ENCODE measurements around the gene RANBP9.

RANBP9 gene

GRCh38 chr6:13574149-13574570 lies 137.5 kb downstream of the RANBP9 start:
- Histone ChIP-seq H3K4me1 (ENCODE audit: control insufficient read depth in 2 of 2, insufficient read depth in 2 of 2, low read length in 2 of 2) (peaks cover 10 to 15% of the 10 kb centered on the region in 2 donors), H3K4me3 (ENCODE audit: low read length in 2 of 2) (peak overlapping the region; percentile 81 to 91), H3K9ac (ENCODE audit: low read depth in 1 of 2, low read length in 2 of 2) (peak overlapping the region; percentile 97 to 99), H3K9me3 (ENCODE audit: control insufficient read depth in 2 of 2, low read length in 2 of 2) (no peaks in the 10 kb centered on the region), H3K27ac (ENCODE audit: low read depth in 2 of 2, low read length in 2 of 2) (peak overlapping the region; percentile 99 to 100), H3K36me3 (ENCODE audit: control insufficient read depth in 2 of 2, insufficient read depth in 2 of 2, low read length in 2 of 2) (no peaks in the 10 kb centered on the region), H3K27me3 (ENCODE audit: control insufficient read depth in 2 of 2, insufficient read depth in 2 of 2, low read length in 2 of 2) (no peaks in the 10 kb centered on the region)

- peak overlapping the region; percentile 90 to 99 for H3K9ac ChIP-seq (ENCODE audit: low read depth in 1 of 2, low read length in 2 of 2)
- H3K27ac ChIP-seq (ENCODE audit: low read depth in 2 of 2, low read length in 2 of 2) = peak overlapping the region; percentile 99 to 100
- H3K36me3 ChIP-seq (ENCODE audit: control insufficient read depth in 2 of 2, insufficient read depth in 2 of 2, low read length in 2 of 2) = no peaks in the 10 kb centered on the region
- no peaks in the 10 kb centered on the region for H3K9me3 ChIP-seq (ENCODE audit: control insufficient read depth in 2 of 2, low read length in 2 of 2)
- H3K27me3 ChIP-seq (ENCODE audit: control insufficient read depth in 2 of 2, insufficient read depth in 2 of 2, low read length in 2 of 2) = no peaks in the 10 kb centered on the region
- peaks cover 10 to 15% of the 10 kb centered on the region in 2 donors for H3K4me1 ChIP-seq (ENCODE audit: control insufficient read depth in 2 of 2, insufficient read depth in 2 of 2, low read length in 2 of 2)
- H3K4me3 ChIP-seq (ENCODE audit: low read length in 2 of 2) = peak overlapping the region; percentile 81 to 91
Observed at GRCh38 chr6:13573669-13574110, 137.9 kb downstream of the RANBP9 start.

DNA sequence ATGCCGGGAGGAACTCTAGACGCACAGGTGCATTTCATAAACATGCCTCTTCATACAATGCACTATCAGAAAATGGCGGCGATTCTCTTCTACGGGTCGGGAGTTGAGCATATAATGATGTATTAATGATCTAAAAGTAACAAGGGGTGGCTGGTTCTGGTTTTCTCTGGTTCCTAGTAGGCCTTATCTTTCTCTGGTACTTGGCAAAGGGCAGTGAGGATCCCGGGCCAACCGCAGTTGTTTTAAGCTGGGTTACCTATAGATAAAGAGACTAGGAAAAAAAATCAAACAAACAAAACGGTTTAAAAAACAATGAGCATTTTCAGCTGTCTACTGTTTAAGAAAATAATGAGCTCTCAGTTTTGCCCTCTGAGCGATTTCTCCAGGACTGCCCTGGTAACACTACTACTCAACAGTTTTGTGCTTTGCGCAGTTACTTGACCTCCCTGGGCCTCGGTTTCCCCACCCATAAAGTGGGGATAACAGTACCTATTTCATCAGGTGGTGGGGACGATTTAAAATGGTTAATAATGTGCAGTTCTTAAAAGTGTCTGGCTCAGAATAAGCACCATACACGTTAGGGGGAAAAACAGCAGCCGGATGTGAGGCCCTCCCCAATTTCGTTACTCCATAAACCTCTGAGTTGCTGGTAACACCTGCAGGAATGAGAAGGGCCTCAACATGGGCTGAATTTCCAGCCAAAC lies 138.5 kb downstream of the RANBP9 start:
- H3K27ac ChIP-seq (ENCODE audit: low read depth in 2 of 2, low read length in 2 of 2) = peak overlapping the region; percentile 99 to 100
- peak overlapping the region; percentile 90 to 99 for H3K9ac ChIP-seq (ENCODE audit: low read depth in 1 of 2, low read length in 2 of 2)
- H3K4me1 ChIP-seq (ENCODE audit: control insufficient read depth in 2 of 2, insufficient read depth in 2 of 2, low read length in 2 of 2) = peaks cover 10 to 15% of the 10 kb centered on the region in 2 donors
- H3K27me3 ChIP-seq (ENCODE audit: control insufficient read depth in 2 of 2, insufficient read depth in 2 of 2, low read length in 2 of 2) = no peaks in the 10 kb centered on the region
- H3K4me3 ChIP-seq (ENCODE audit: low read length in 2 of 2) = peak overlapping the region; percentile 81 to 91
- H3K9me3 ChIP-seq (ENCODE audit: control insufficient read depth in 2 of 2, low read length in 2 of 2) = no peaks in the 10 kb centered on the region
- H3K36me3 ChIP-seq (ENCODE audit: control insufficient read depth in 2 of 2, insufficient read depth in 2 of 2, low read length in 2 of 2) = no peaks in the 10 kb centered on the region

DNA sequence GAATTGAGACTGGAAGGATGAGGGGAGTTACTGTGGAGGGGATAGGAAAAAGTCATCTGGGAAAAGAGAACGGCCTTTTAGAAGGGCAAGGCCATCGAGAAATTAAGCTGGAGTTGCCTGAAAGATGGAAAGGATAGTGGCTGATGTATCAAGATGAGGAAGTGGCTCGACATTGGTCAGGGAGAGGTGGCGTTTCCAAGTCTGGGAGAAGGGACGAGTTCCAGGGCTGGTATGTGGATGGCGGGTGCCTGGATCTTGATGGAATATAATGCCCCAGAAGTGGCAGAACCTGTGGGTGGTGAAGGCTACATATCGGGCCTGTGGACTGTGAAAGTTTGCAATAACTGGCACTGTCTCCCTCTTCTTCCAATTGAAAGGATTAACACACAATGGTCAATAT lies 139.4 kb downstream of the RANBP9 start:
- no peaks in the 10 kb centered on the region for H3K36me3 ChIP-seq (ENCODE audit: control insufficient read depth in 2 of 2, insufficient read depth in 2 of 2, low read length in 2 of 2)
- H3K9ac ChIP-seq (ENCODE audit: low read depth in 1 of 2, low read length in 2 of 2) = no peak overlapping the region
- no peak overlapping the region for H3K27ac ChIP-seq (ENCODE audit: low read depth in 2 of 2, low read length in 2 of 2)
- H3K4me3 ChIP-seq (ENCODE audit: low read length in 2 of 2) = no peak overlapping the region
- no peaks in the 10 kb centered on the region for H3K27me3 ChIP-seq (ENCODE audit: control insufficient read depth in 2 of 2, insufficient read depth in 2 of 2, low read length in 2 of 2)
- H3K4me1 ChIP-seq (ENCODE audit: control insufficient read depth in 2 of 2, insufficient read depth in 2 of 2, low read length in 2 of 2) = peaks cover 10 to 15% of the 10 kb centered on the region in 2 donors
- H3K9me3 ChIP-seq (ENCODE audit: control insufficient read depth in 2 of 2, low read length in 2 of 2) = no peaks in the 10 kb centered on the region
